NCI-H226 (cell line): ENCODE results near the gene KIR3DL2.
"Not testable (repeated sequence)": the region's sequence is repeated elsewhere in the genome, so short reads cannot be mapped to it uniquely, and the experiment has no call there.

ENCODE experiments used
- DNase-seq: peaks from one replicate; pipeline ENCODE4 v3.0.0-alpha.2; 2015

The KIR3DL2 gene

GRCh38 chr19:54873990-54874389 is 23.7 kb downstream of the KIR3DL2 start, which contains the start of gene FCAR:
Gene FCAR (plus strand): TSS chr19:54874235. CDS start chr19:54874290, 55 bp downstream.
- no peak for DNase-seq

GRCh38 chr19:54875506-54875905 is 25.3 kb downstream of the KIR3DL2 start:
- DNase-seq: no peak

- no peak for DNase-seq
Observed at GRCh38 chr19:54877471-54877870, 27.2 kb downstream of the KIR3DL2 start.

GRCh38 chr19:54881884-54882283 is 31.6 kb downstream of the KIR3DL2 start:
- no peak for DNase-seq

GRCh38 chr19:54882758-54883157 is 32.5 kb downstream of the KIR3DL2 start:
- no peak for DNase-seq

GRCh38 chr19:54883228-54883627 is 33.0 kb downstream of the KIR3DL2 start:
- no peak for DNase-seq

- no peak for DNase-seq
Observed at GRCh38 chr19:54888239-54888638, 38.0 kb downstream of the KIR3DL2 start.

- DNase-seq: no peak
Observed at GRCh38 chr19:54889566-54889965, 39.3 kb downstream of the KIR3DL2 start.

- DNase-seq: peak; percentile 72
Observed at GRCh38 chr19:54893406-54893805, 43.2 kb downstream of the KIR3DL2 start.

GRCh38 chr19:54894106-54894505 is 43.9 kb downstream of the KIR3DL2 start:
- DNase-seq: not testable (repeated sequence)

GRCh38 chr19:54896036-54896435 is 45.8 kb downstream of the KIR3DL2 start:
- no peak for DNase-seq

- DNase-seq: not testable (repeated sequence)
Observed at GRCh38 chr19:54898685-54899084, 48.4 kb downstream of the KIR3DL2 start.

GRCh38 chr19:54899646-54900045 is 49.4 kb downstream of the KIR3DL2 start:
- DNase-seq: not testable (repeated sequence)

- peak; percentile 42 for DNase-seq
Observed at GRCh38 chr19:54901153-54901552, 50.9 kb downstream of the KIR3DL2 start.

GRCh38 chr19:54902061-54902460 is 51.8 kb downstream of the KIR3DL2 start:
- no peak for DNase-seq

- no peak for DNase-seq
Observed at GRCh38 chr19:54903303-54903702, 53.1 kb downstream of the KIR3DL2 start.

GRCh38 chr19:54904261-54904660 is 54.0 kb downstream of the KIR3DL2 start:
- DNase-seq: not testable (repeated sequence)

GRCh38 chr19:54905421-54905802 is 55.2 kb downstream of the KIR3DL2 start:
- DNase-seq: no peak

GRCh38 chr19:54905803-54906511 is 55.7 kb downstream of the KIR3DL2 start, which contains the start of gene NCR1:
Gene NCR1 (plus strand): TSS chr19:54906148. CDS start chr19:54906188, 40 bp downstream.
- DNase-seq: no peak

GRCh38 chr19:54906819-54907218 is 56.6 kb downstream of the KIR3DL2 start:
- DNase-seq: no peak

- DNase-seq: not testable (repeated sequence)
Observed at GRCh38 chr19:54907899-54908298, 57.7 kb downstream of the KIR3DL2 start.
